ENCODE measurements around the gene SMARCC2.

SMARCC2 gene

GRCh38 chr12:56189099-56189917 is at the start of gene SMARCC2:
Gene SMARCC2 (minus strand): TSS chr12:56189483. CDS start chr12:56189461, 22 bp downstream.
- DNase-seq, result peak; percentile 94 to 98 (median 96)

- no peak for DNase-seq
Measured at GRCh38 chr12:56237552-56237951, 48.3 kb upstream of the SMARCC2 start.

- DNase-seq, result no peak
Measured at GRCh38 chr12:56236985-56237384, 47.7 kb upstream of the SMARCC2 start.

GRCh38 chr12:56236091-56236490 is 46.8 kb upstream of the SMARCC2 start:
- DNase-seq, result no peak

- DNase-seq, result no peak
Measured at GRCh38 chr12:56234746-56235436, 45.6 kb upstream of the SMARCC2 start.

- DNase-seq, result no peak
Measured at GRCh38 chr12:56231184-56231582, 41.9 kb upstream of the SMARCC2 start.

- no peak for DNase-seq
Measured at GRCh38 chr12:56230432-56231183, 41.3 kb upstream of the SMARCC2 start.

GRCh38 chr12:56229916-56230431 is 40.7 kb upstream of the SMARCC2 start, which contains the start of gene SLC39A5:
Gene SLC39A5 (plus strand): TSS chr12:56230051. CDS start chr12:56231275, 1,224 bp downstream.
- peak in 1 of 3 donors; percentile 16 for DNase-seq

- no peak for DNase-seq
Measured at GRCh38 chr12:56229082-56229481, 39.8 kb upstream of the SMARCC2 start.

GRCh38 chr12:56224954-56225353 is 35.7 kb upstream of the SMARCC2 start:
- no peak for DNase-seq

GRCh38 chr12:56224102-56224701 is 34.9 kb upstream of the SMARCC2 start, which contains the start of gene NABP2:
Gene NABP2 (plus strand): TSS chr12:56224342. CDS start chr12:56224857, 515 bp downstream.
- DNase-seq, result peak; percentile 98 to 99 (median 98)

GRCh38 chr12:56223571-56224101 is 34.4 kb upstream of the SMARCC2 start:
- no peak for DNase-seq

- DNase-seq, result peak in 1 of 3 donors; percentile 26
Measured at GRCh38 chr12:56222531-56222895, 33.2 kb upstream of the SMARCC2 start.

GRCh38 chr12:56221757-56222530 is 32.7 kb upstream of the SMARCC2 start, which contains the start of gene RNF41:
Gene RNF41 (minus strand): TSS chr12:56221922. CDS start chr12:56214047, 7,875 bp downstream.
- peak; percentile 97 to 98 (median 97) for DNase-seq

GRCh38 chr12:56221232-56221756 is 32.0 kb upstream of the SMARCC2 start:
- peak in 1 of 3 donors; percentile 18 for DNase-seq

- peak; percentile 68 to 81 (median 76) for DNase-seq
Measured at GRCh38 chr12:56220611-56221231, 31.4 kb upstream of the SMARCC2 start.

GRCh38 chr12:56219840-56220239 is 30.6 kb upstream of the SMARCC2 start:
- no peak for DNase-seq

- no peak for DNase-seq
Measured at GRCh38 chr12:56216461-56216860, 27.2 kb upstream of the SMARCC2 start.

- no peak for DNase-seq
Measured at GRCh38 chr12:56213878-56214277, 24.6 kb upstream of the SMARCC2 start.

GRCh38 chr12:56212361-56212760 is 23.1 kb upstream of the SMARCC2 start:
- no peak for DNase-seq
